Common myeloid progenitor, CD34-positive (primary cell): ENCODE results near the gene FAM181B.
"Not testable (repeated sequence)": the region's sequence is repeated elsewhere in the genome, so short reads cannot be mapped to it uniquely, and the experiment has no call there.

ENCODE experiments used
- CTCF ChIA-PET: fragments of 350-600 bp; sonication (Branson Sonifier 250); formaldehyde crosslinking; loops from one replicate; lab custom pipeline; 2021; ENCODE audit warnings: antibody characterized with exemption; lab: Charles Lee
- POLR2A ChIA-PET: fragments of 350-600 bp; sonication (Branson Sonifier 250); formaldehyde crosslinking; loops from one replicate; lab custom pipeline; 2021; ENCODE audit warnings: antibody characterized with exemption; lab: Charles Lee
- DNase-seq, 3 donors: peaks; one replicate each; pipeline versions ENCODE4 v3.0.0 to v3.0.0-alpha.2; 2013
- H3K27ac ChIP-seq, 2 experiments: 1 replicate in 1 of 2; 2 replicates in 1 of 2; pipeline ENCODE4 v1.7.0; 2013; ENCODE audit warnings: inconsistent platforms in 2 of 2, low read length in 2 of 2, mild to moderate bottlenecking in 2 of 2, low read depth in 1 of 2, moderate library complexity in 1 of 2; ENCODE audit not compliant: severe bottlenecking in 2 of 2, insufficient read depth in 1 of 2, poor library complexity in 1 of 2
- H3K27me3 ChIP-seq, 5 experiments: replicated peaks in 2 of 5; 1 replicate in 3 of 5; 2 replicates in 2 of 5; pipeline versions ENCODE4 v1.6.1 to v1.7.0; 2013; ENCODE audit warnings: low read length in 4 of 5, mild to moderate bottlenecking in 2 of 5, moderate library complexity in 2 of 5, inconsistent platforms in 1 of 5; ENCODE audit not compliant: insufficient read depth in 5 of 5, control insufficient read depth in 4 of 5
- H3K36me3 ChIP-seq, 4 experiments: 1 replicate in 2 of 4; 2 replicates in 2 of 4; pipeline versions ENCODE4 v1.6.1 to v1.7.0; 2013; ENCODE audit warnings: low read length in 3 of 4, control low read depth in 1 of 4, mild to moderate bottlenecking in 1 of 4; ENCODE audit not compliant: control insufficient read depth in 4 of 4, insufficient read depth in 4 of 4
- H3K4me1 ChIP-seq, 4 experiments: 1 replicate in 3 of 4; 2 replicates in 1 of 4; pipeline versions ENCODE4 v1.6.1 to v1.7.1; 2013; ENCODE audit warnings: low read length in 3 of 4, mild to moderate bottlenecking in 3 of 4, control low read depth in 1 of 4, inconsistent platforms in 1 of 4, moderate library complexity in 1 of 4; ENCODE audit not compliant: control insufficient read depth in 4 of 4, insufficient read depth in 4 of 4; ENCODE audit errors: control extremely low read depth in 1 of 4
- H3K4me3 ChIP-seq, 7 experiments: 1 replicate in 4 of 7; 2 replicates in 3 of 7; pipeline versions ENCODE4 v1.5.1 to v1.7.0; 2013; ENCODE audit warnings: mild to moderate bottlenecking in 7 of 7, low read length in 6 of 7, moderate library complexity in 6 of 7, inconsistent platforms in 2 of 7, low read depth in 2 of 7, control low read depth in 1 of 7; ENCODE audit not compliant: insufficient read depth in 4 of 7, control insufficient read depth in 1 of 7; ENCODE audit errors: extremely low read depth in 1 of 7
- H3K9me3 ChIP-seq, 5 experiments: 1 replicate in 4 of 5; 2 replicates in 1 of 5; pipeline versions ENCODE4 v1.6.1 to v1.7.1; 2013; ENCODE audit warnings: low read length in 4 of 5, mild to moderate bottlenecking in 2 of 5, inconsistent platforms in 1 of 5, low read depth in 1 of 5, moderate library complexity in 1 of 5; ENCODE audit not compliant: control insufficient read depth in 4 of 5, insufficient read depth in 2 of 5; ENCODE audit errors: control extremely low read depth in 1 of 5
- WGBS: methylation state at CpG from one replicate; pipeline ENCODE4 v1.1.5; 2013; ENCODE audit not compliant: insufficient coverage; 5-methylcytosine and 5-hydroxymethylcytosine counted together

The FAM181B gene

DNA sequence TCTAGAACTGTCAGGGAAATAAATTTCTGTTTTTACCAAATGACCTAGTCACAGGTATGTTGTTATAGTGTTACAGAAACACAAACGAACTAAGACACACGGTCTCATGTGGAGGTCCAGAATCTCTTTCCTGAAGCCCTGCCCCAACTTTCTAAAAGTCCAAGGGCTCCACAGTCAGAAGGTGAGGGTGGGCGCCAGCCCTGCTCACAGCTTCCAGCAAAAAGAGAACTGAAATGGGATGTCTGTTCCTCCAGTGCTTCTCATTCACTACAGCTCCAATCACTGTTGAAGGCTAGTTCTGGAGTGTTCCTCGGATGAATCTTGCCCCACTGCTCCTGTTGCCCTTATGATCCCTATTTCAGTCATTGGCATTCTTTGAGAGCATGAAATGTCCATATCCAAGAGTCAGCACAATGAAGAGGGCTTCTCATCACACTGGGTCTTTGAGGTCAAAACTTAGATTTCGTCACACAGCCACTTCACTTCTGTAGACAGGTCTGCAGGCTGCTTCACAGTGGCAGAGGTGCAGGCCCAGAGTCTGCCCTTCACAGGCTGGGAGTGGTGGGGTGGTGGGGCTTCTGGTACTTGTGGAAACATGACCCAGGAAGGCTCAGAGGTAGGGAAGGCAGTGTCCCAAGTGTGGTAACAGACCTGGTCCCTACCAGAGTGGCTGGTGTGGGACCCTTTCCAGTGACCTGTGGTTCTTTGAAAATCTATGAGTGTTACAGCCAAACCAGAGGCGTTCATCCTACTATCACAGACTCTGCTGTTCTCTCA, 34.9 kb downstream of the FAM181B start:
- H3K27me3 ChIP-seq: no peaks in the 10 kb centered on the region
- H3K9me3 ChIP-seq: no peaks in the 10 kb centered on the region
- CTCF ChIA-PET: interaction anchor here (1.2 to 1.3 kb wide), 2 partner anchors 19 to 1054 kb away, joined by 3 to 4 read pairs; no protein-coding TSS in a partner anchor
- POLR2A ChIA-PET: no interaction called here
- no peak overlapping the region for H3K27ac ChIP-seq
- no peak overlapping the region for H3K4me3 ChIP-seq
- no peaks in the 10 kb centered on the region for H3K36me3 ChIP-seq
- no peaks in the 10 kb centered on the region for H3K4me1 ChIP-seq
- 85% methylated on average over 5 of the region's 6 CpGs for WGBS
- DNase-seq: no peak

- no peaks in the 10 kb centered on the region for H3K36me3 ChIP-seq
- H3K27ac ChIP-seq: no peak overlapping the region
- H3K27me3 ChIP-seq: no peaks in the 10 kb centered on the region
- H3K4me3 ChIP-seq: no peak overlapping the region
- no peaks in the 10 kb centered on the region for H3K9me3 ChIP-seq
- DNase-seq: no peak
- no peaks in the 10 kb centered on the region for H3K4me1 ChIP-seq
- ChIA-PET POLR2A (no interaction called here), CTCF (no interaction called here)
These were observed 40.7 kb downstream of the FAM181B start for GRCh38 chr11:82692981-82693380.

- CTCF ChIA-PET, H3K27ac ChIP-seq, POLR2A ChIA-PET, H3K9me3 ChIP-seq, DNase-seq, H3K36me3 ChIP-seq, H3K27me3 ChIP-seq, H3K4me1 ChIP-seq: not testable (repeated sequence)
- WGBS: 98% methylated on average over 9 of the region's 23 CpGs
- H3K4me3 ChIP-seq: peak overlapping the region in 1 of 7 experiments; percentile 54
These were observed 44.3 kb downstream of the FAM181B start for GRCh38 chr11:82689347-82689746.

GRCh38 chr11:82686211-82686610, 47.5 kb downstream of the FAM181B start:
- Histone ChIP-seq H3K4me3 (no peak overlapping the region), H3K4me1 (peaks cover 0 to 2% (median 0%) of the 10 kb centered on the region in 4 experiments), H3K27ac (no peak overlapping the region), H3K9me3 (peaks cover 0 to 3% (median 0%) of the 10 kb centered on the region in 5 experiments), H3K36me3 (no peaks in the 10 kb centered on the region), H3K27me3 (peaks cover 0 to 5% (median 0%) of the 10 kb centered on the region in 5 experiments)
- POLR2A ChIA-PET: no interaction called here
- CTCF ChIA-PET: interaction anchor here (0.8 to 1.8 kb wide), 3 partner anchors 8 to 900 kb away, joined by 3 to 6 read pairs (median 5); no protein-coding TSS in a partner anchor
- no peak for DNase-seq
- no CpG with 5 or more reads among the region's 2 CpGs for WGBS

DNA sequence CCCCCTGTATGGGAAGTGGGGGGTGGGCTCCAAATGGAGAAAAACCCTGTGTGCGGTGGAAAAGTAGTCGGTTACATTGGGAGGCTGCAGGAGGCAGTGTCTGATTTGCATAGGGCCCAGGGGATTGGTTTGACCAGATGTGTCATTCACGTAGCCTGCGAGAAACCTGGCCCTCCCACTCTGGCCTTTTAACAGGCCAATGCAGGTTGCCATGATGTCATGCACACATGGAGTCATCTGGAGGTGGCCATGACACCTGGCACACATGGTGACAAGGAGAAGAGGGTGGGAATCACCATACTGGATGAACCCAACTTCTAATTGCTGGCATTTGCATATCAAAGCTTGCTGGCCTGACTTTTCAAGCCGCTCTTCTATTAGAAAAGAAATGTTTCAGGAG, 50.6 kb downstream of the FAM181B start:
- 100% methylated on average over 4 of the region's 5 CpGs for WGBS
- CTCF ChIA-PET: interaction anchor here (1.5 to 2.4 kb wide), 3 partner anchors 10 to 19 kb away, joined by 4 to 31 read pairs (median 5); no protein-coding TSS in a partner anchor
- H3K9me3 ChIP-seq: peaks cover 0 to 5% (median 0%) of the 10 kb centered on the region in 5 experiments
- no peak overlapping the region for H3K27ac ChIP-seq
- H3K36me3 ChIP-seq: no peaks in the 10 kb centered on the region
- POLR2A ChIA-PET: interaction anchor here (0.6 kb wide), 1 partner anchor 1720 kb away, joined by 4 read pairs; no protein-coding TSS in a partner anchor
- H3K4me3 ChIP-seq: no peak overlapping the region
- H3K4me1 ChIP-seq: peaks cover 0 to 2% (median 0%) of the 10 kb centered on the region in 4 experiments
- H3K27me3 ChIP-seq: peaks cover 0 to 5% (median 0%) of the 10 kb centered on the region in 5 experiments
- no peak for DNase-seq

DNA sequence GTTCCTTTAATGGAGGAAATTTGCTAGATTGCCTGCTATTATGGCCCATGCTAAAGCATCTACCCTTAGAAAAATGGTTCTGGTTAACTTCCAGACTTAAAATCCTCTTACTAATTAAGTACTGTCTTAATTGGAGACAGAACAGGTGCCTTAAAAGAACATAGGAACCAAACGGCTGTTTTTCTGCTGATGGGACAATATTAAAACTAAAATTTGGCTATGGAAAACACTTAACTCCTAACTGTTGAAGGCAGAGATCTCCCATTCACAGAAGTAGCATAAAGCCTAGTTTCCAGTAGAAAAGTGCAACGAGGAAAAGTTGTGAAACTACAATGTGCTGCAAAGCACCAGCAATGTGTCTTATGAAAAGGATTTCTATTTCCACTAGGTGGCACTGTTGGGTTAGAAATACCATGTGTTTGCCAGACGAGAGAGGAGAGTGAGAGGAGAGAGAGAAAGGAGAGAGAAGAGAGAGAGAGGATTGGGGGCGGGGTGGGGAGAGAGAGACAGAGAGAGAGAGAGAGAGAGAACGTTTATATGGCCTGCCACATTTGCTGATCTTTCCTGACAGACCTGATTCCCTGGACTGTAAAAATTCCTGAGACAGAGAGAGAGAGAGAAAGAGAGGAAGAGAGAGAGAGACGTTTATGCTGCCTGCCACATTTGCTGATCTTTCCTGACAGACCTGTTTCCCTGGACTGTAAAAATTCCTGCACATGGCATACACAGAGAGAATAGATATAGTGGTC, 51.5 kb downstream of the FAM181B start:
- H3K4me1 ChIP-seq: peaks cover 0 to 2% (median 0%) of the 10 kb centered on the region in 4 experiments
- DNase-seq: peak; percentile 76 to 83 (median 77)
- H3K27ac ChIP-seq: no peak overlapping the region
- peaks cover 0 to 5% (median 0%) of the 10 kb centered on the region in 5 experiments for H3K9me3 ChIP-seq
- POLR2A ChIA-PET: interaction anchor here (0.6 kb wide), 1 partner anchor 1721 kb away, joined by 4 read pairs; no protein-coding TSS in a partner anchor
- H3K27me3 ChIP-seq: peaks cover 0 to 5% (median 0%) of the 10 kb centered on the region in 5 experiments
- 41% methylated on average over 5 of the region's 6 CpGs for WGBS
- no peaks in the 10 kb centered on the region for H3K36me3 ChIP-seq
- CTCF ChIA-PET: interaction anchor here (1.5 to 2.4 kb wide), 3 partner anchors 9 to 19 kb away, joined by 4 to 31 read pairs (median 5); no protein-coding TSS in a partner anchor
- peak overlapping the region in 1 of 7 experiments; percentile 10 for H3K4me3 ChIP-seq
